Immature natural killer cell (primary cell): ENCODE data around the gene ZNF223. TPM values are rescaled to one million over a fixed set of nuclear protein-coding genes. Genes with fewer than 3 reads are reported as not detected.

Source experiments
- DNase-seq, 3 donors: peaks; one replicate each; pipeline ENCODE4 v3.0.0; 2022; ENCODE audit warnings: mixed read lengths in 1 of 3
- H3K27ac Mint-ChIP-seq, 6 donors: one replicate each; pipeline ENCODE4 v1.8.0; 2020; ENCODE audit warnings: mixed read lengths in 6 of 6, mild to moderate bottlenecking in 5 of 6, inconsistent platforms in 4 of 6, moderate library complexity in 3 of 6
- H3K27me3 Mint-ChIP-seq, 3 donors: one replicate each; pipeline ENCODE4 v1.8.0; 2020 to 2021; ENCODE audit warnings: low read depth in 3 of 3, mild to moderate bottlenecking in 3 of 3, mixed read lengths in 3 of 3, moderate library complexity in 3 of 3, inconsistent platforms in 1 of 3
- H3K36me3 Mint-ChIP-seq, 3 donors: one replicate each; pipeline ENCODE4 v1.8.0; 2020; ENCODE audit warnings: mixed read lengths in 3 of 3, inconsistent platforms in 2 of 3, mild to moderate bottlenecking in 2 of 3
- H3K4me1 Mint-ChIP-seq, 2 donors: one replicate each; pipeline ENCODE4 v1.8.0; 2020; ENCODE audit warnings: inconsistent platforms in 2 of 2, mild to moderate bottlenecking in 2 of 2, mixed read lengths in 2 of 2, moderate library complexity in 1 of 2
- H3K4me3 Mint-ChIP-seq, 5 donors: one replicate each; pipeline ENCODE4 v1.8.0; 2020; ENCODE audit warnings: mild to moderate bottlenecking in 5 of 5, mixed read lengths in 5 of 5, inconsistent platforms in 3 of 5, moderate library complexity in 3 of 5
- H3K9me3 Mint-ChIP-seq, 6 donors: one replicate each; pipeline ENCODE4 v1.8.0; 2020; ENCODE audit warnings: mild to moderate bottlenecking in 6 of 6, mixed read lengths in 6 of 6, inconsistent platforms in 4 of 6, moderate library complexity in 3 of 6
- polyA plus RNA-seq, 3 donors: library from polyadenylated mRNA; unstranded; fragments of 300-500 nt; fragmentation: Illumina TruSeq; gene quantifications; one replicate each; pipeline ENCODE4 v1.2.3, GENCODE V29; 2021

Gene ZNF223
- polyA plus RNA-seq, 3 donors from 2014 or later = 1.7 to 2.5 (median 2.3) TPM

GRCh38 chr19:44032001-44032610 lies 19.7 kb upstream of the ZNF223 start:
- H3K36me3 Mint-ChIP-seq = peaks cover 60 to 69% (median 68%) of the 10 kb centered on the region in 3 donors
- no peak overlapping the region for H3K27ac Mint-ChIP-seq
- DNase-seq = no peak
- peaks cover 0 to 4% (median 3%) of the 10 kb centered on the region in 3 donors for H3K27me3 Mint-ChIP-seq
- H3K4me1 Mint-ChIP-seq = peaks cover 3 to 9% of the 10 kb centered on the region in 2 donors
- H3K4me3 Mint-ChIP-seq = no peak overlapping the region
- peaks cover 50 to 94% (median 86%) of the 10 kb centered on the region in 6 donors for H3K9me3 Mint-ChIP-seq

DNA sequence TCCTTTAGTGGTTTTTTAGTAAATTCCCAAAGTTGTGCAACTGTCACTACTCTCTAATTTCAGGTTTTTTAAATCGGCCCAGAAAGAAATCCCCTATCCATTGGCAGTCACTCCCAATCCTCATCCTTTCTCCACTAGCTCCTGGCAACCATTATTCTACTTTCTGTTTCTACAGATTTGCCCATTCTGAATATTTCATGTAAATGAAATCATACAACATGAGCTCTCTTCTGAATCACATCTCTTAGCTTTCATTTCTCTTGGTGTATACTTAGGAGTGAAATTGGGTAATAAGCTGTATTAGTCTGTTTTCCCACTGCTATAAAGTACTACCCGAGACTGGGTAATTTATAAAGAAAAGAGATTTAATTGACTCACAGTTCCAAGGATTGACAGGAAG lies 9.7 kb upstream of the ZNF223 start:
- Mint-ChIP-seq H3K4me1 (no peaks in the 10 kb centered on the region), H3K9me3 (peaks cover 21 to 65% (median 36%) of the 10 kb centered on the region in 6 donors), H3K27me3 (peaks cover 4 to 15% (median 6%) of the 10 kb centered on the region in 3 donors), H3K27ac (peak overlapping the region in 1 of 6 donors; percentile 5), H3K36me3 (peaks cover 3 to 20% (median 4%) of the 10 kb centered on the region in 3 donors), H3K4me3 (no peak overlapping the region)
- no peak for DNase-seq

GRCh38 chr19:44050740-44051649 lies 841 bp upstream of the ZNF223 start:
- H3K9me3 Mint-ChIP-seq = peaks cover 0 to 7% (median 3%) of the 10 kb centered on the region in 6 donors
- H3K27me3 Mint-ChIP-seq = peaks cover 0 to 20% (median 7%) of the 10 kb centered on the region in 3 donors
- peaks cover 3 to 15% (median 15%) of the 10 kb centered on the region in 3 donors for H3K36me3 Mint-ChIP-seq
- H3K27ac Mint-ChIP-seq = peak overlapping the region; percentile 80 to 91 (median 85)
- peak overlapping the region; percentile 92 to 97 (median 94) for H3K4me3 Mint-ChIP-seq
- DNase-seq = peak in 1 of 3 donors; percentile 10
- H3K4me1 Mint-ChIP-seq = peaks cover 27 to 29% of the 10 kb centered on the region in 2 donors

DNA sequence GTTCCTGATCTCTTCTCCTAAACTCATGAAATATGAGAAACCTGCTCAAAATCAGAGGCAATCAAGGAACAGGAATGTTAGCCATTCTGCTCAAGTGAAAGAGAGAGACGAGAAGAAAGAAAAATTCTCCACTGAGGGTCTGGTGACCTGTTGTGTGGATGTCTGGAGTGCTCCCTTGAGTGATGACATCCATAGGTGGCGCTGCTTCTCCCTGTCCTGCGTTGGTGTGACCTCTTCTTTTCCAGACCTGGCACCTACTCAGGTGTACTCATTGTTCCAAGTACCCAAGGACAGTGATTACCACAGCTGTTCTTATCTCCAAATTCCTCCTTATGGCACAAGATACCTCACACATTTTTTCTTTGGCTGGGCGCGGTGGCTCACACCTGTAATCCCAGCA lies 4.0 kb downstream of the ZNF223 start:
- DNase-seq = no peak
- H3K36me3 Mint-ChIP-seq = peaks cover 20 to 51% (median 51%) of the 10 kb centered on the region in 3 donors
- no peak overlapping the region for H3K27ac Mint-ChIP-seq
- H3K4me3 Mint-ChIP-seq = no peak overlapping the region
- H3K27me3 Mint-ChIP-seq = peaks cover 0 to 8% (median 2%) of the 10 kb centered on the region in 3 donors
- peaks cover 22 to 24% of the 10 kb centered on the region in 2 donors for H3K4me1 Mint-ChIP-seq
- peaks cover 0 to 7% (median under 1%) of the 10 kb centered on the region in 6 donors for H3K9me3 Mint-ChIP-seq

DNA sequence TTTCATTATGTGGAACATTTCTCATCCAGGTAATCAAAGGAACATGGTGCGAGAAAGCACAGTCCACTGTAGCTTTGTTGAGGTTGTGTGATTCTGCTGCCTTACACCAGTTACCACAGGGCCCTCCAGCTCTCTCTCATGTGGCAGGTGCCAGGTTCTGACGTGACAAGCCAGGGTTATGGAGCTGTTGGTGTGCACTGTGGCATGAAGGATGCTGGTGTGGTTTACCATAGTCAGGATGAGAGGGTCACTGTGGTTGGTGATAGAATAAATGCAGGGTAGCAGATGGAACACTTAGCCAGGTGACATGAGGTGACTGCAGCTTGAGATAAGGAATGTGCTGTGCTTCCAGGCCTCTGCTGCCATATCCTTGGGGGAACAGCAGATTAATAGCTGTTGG lies 7.4 kb downstream of the ZNF223 start:
- peaks cover 43 to 85% (median 85%) of the 10 kb centered on the region in 3 donors for H3K36me3 Mint-ChIP-seq
- no peak overlapping the region for H3K27ac Mint-ChIP-seq
- no peaks in the 10 kb centered on the region for H3K27me3 Mint-ChIP-seq
- no peaks in the 10 kb centered on the region for H3K4me1 Mint-ChIP-seq
- H3K4me3 Mint-ChIP-seq = no peak overlapping the region
- DNase-seq = no peak
- peaks cover 0 to 7% (median 1%) of the 10 kb centered on the region in 6 donors for H3K9me3 Mint-ChIP-seq

GRCh38 chr19:44061038-44061437 lies 9.2 kb downstream of the ZNF223 start:
- Mint-ChIP-seq H3K4me1 (no peaks in the 10 kb centered on the region), H3K36me3 (peaks cover 54 to 84% (median 79%) of the 10 kb centered on the region in 3 donors), H3K27ac (no peak overlapping the region), H3K9me3 (peaks cover 2 to 15% (median 9%) of the 10 kb centered on the region in 6 donors), H3K27me3 (no peaks in the 10 kb centered on the region), H3K4me3 (no peak overlapping the region)
- no peak for DNase-seq

GRCh38 chr19:44066305-44066704 lies 14.5 kb downstream of the ZNF223 start:
- peaks cover 54 to 69% (median 60%) of the 10 kb centered on the region in 3 donors for H3K36me3 Mint-ChIP-seq
- H3K27ac Mint-ChIP-seq = no peak overlapping the region
- no peak overlapping the region for H3K4me3 Mint-ChIP-seq
- H3K9me3 Mint-ChIP-seq = peaks cover 20 to 53% (median 40%) of the 10 kb centered on the region in 6 donors
- DNase-seq = no peak
- peaks cover 6% of the 10 kb centered on the region in 2 donors for H3K4me1 Mint-ChIP-seq
- peaks cover 0 to 4% (median 4%) of the 10 kb centered on the region in 3 donors for H3K27me3 Mint-ChIP-seq

DNA sequence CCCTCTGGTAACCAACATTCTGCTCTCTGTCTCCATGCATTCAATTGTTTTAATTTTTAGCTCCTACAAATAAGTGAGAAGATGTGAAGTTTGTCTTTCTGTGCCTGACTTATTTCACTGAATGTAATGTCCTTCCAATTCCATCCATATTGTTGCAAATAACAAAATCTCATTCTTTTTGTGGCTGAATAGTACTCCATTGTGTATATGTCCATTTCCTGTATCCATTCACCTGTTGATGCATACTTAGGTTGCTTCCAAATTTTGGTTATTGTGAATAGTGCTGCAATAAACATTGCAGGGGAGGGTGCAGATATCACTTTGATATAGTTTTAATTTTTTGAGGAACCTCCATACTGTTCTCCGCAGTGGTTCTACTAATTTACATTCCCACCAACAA lies 17.6 kb downstream of the ZNF223 start:
- DNase-seq = no peak
- H3K27ac Mint-ChIP-seq = no peak overlapping the region
- peaks cover 32 to 38% (median 34%) of the 10 kb centered on the region in 3 donors for H3K36me3 Mint-ChIP-seq
- peaks cover 0 to 6% (median 4%) of the 10 kb centered on the region in 3 donors for H3K27me3 Mint-ChIP-seq
- H3K9me3 Mint-ChIP-seq = peaks cover 24 to 54% (median 41%) of the 10 kb centered on the region in 6 donors
- no peak overlapping the region for H3K4me3 Mint-ChIP-seq
- H3K4me1 Mint-ChIP-seq = peaks cover 25 to 26% of the 10 kb centered on the region in 2 donors

- Mint-ChIP-seq H3K36me3 (peaks cover 14 to 19% (median 17%) of the 10 kb centered on the region in 3 donors), H3K27me3 (peaks cover 0 to 8% (median 4%) of the 10 kb centered on the region in 3 donors)
Observed at GRCh38 chr19:44071824-44072542, 20.1 kb downstream of the ZNF223 start, which contains the start of gene ZNF284. Gene ZNF284, plus strand, starts transcription at chr19:44072159. Its CDS starts 4,231 bp downstream, at chr19:44076390.

DNA sequence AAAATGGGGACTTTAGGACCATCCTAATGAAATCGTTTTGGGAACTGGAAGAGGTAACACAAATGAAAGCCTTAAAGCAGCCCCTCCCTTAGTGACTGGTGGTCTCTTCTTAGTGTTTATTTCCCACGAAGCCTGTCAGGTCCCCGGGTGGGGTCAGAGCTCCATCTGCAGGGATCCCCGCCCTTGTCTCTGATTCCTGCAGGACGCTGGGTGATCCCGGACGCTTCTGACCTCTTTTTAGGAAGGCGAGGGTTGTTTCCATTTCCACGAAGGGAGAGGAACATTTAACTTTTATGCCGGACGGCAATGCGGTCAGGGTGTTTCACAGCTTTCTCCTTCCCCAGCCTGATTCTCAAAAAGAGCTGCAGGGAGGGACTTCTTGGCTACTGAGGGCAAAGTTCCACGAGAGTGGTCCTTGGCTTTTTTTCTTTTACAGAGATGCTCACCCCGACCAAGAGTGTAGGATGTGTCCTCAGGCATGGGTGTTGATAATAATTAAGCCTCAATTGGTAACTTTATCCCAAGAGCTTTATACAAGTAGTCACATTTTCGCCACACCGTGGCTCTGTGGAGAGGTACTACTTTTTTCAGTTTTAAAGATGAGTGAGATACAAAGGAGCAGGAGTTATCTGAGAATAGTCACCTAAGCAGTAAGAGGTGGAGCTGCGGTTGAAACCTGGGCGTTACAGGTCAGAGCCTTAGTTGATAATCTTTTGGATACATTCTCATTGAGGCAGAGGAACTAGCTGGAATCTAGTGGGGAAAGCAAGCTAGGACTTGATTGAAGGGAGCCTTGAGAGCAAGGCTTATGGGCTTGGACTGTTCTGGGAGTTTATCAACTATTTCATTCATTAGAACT lies 20.9 kb downstream of the ZNF223 start:
- H3K9me3 Mint-ChIP-seq = peaks cover 11 to 27% (median 17%) of the 10 kb centered on the region in 6 donors
- H3K4me3 Mint-ChIP-seq = peak overlapping the region; percentile 89 to 96 (median 95)
- peak overlapping the region in 5 of 6 donors; percentile 82 to 90 (median 89) for H3K27ac Mint-ChIP-seq

More at GRCh38 chr19:44071824-44072542, 20.1 kb downstream of the ZNF223 start, which contains the start of gene ZNF284:
- DNase-seq = peak; percentile 81 to 85 (median 83)
- Mint-ChIP-seq H3K27ac (peak within 1 kb of the TSS; percentile 81 to 90 (median 86)), H3K4me3 (peak within 1 kb of the TSS; percentile 89 to 96 (median 95)), H3K4me1 (peaks cover 25 to 26% of the 10 kb centered on the region in 2 donors), H3K9me3 (peaks cover 14 to 35% (median 23%) of the 10 kb centered on the region in 6 donors)

DNA sequence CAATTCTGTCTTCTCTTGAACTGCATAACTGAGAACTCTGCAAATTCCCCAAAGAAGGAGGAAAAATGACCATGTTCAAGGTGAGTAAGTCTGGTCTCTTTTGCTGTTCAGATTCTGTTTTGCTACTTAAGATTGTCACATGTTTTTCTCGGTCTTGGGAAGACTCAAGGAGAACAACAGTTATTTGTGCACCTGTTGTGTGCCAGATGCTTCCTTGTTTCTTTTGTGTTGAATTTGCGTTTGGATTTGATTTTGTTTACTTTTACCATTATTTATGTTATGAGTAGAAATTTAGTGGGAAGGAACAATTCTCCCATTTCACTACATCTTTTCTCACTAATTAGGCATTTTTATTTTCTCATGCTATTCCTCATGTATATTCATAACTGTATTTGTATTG lies 24.5 kb downstream of the ZNF223 start:
- no peak for DNase-seq
- H3K9me3 Mint-ChIP-seq = peaks cover 0 to 5% (median 3%) of the 10 kb centered on the region in 6 donors
- H3K27ac Mint-ChIP-seq = no peak overlapping the region
- H3K27me3 Mint-ChIP-seq = peaks cover 0 to 5% (median 0%) of the 10 kb centered on the region in 3 donors
- H3K4me1 Mint-ChIP-seq = peaks cover 19 to 20% of the 10 kb centered on the region in 2 donors
- H3K4me3 Mint-ChIP-seq = no peak overlapping the region
- H3K36me3 Mint-ChIP-seq = peaks cover 0 to 24% (median 23%) of the 10 kb centered on the region in 3 donors

More for the DNA sequence above, 20.9 kb downstream of the ZNF223 start:
- Mint-ChIP-seq H3K4me1 (peaks cover 25 to 26% of the 10 kb centered on the region in 2 donors), H3K27me3 (peaks cover 0 to 9% (median 2%) of the 10 kb centered on the region in 3 donors), H3K36me3 (peaks cover 10 to 20% (median 18%) of the 10 kb centered on the region in 3 donors)
- DNase-seq = peak in 1 of 3 donors; percentile 3

GRCh38 chr19:44092108-44092507 lies 40.3 kb downstream of the ZNF223 start:
- Mint-ChIP-seq H3K9me3 (no peaks in the 10 kb centered on the region), H3K36me3 (peaks cover 10 to 16% (median 11%) of the 10 kb centered on the region in 3 donors), H3K27me3 (peaks cover 0 to 5% (median 3%) of the 10 kb centered on the region in 3 donors), H3K4me3 (peak overlapping the region in 1 of 5 donors; percentile 62), H3K27ac (no peak overlapping the region), H3K4me1 (peaks cover 21 to 27% of the 10 kb centered on the region in 2 donors)
- no peak for DNase-seq
